Activated CD4-positive, alpha-beta T cell treated with anti-CD3 and anti-CD28 coated beads for 1 hour (primary cell): ENCODE data around the gene NDUFA6.
"Not testable (repeated sequence)": the region's sequence is repeated elsewhere in the genome, so short reads cannot be mapped to it uniquely, and the experiment has no call there.

Source experiments
- DNase-seq: peaks from one replicate; pipeline ENCODE4 v3.0.0-alpha.2; 2020

The NDUFA6 gene

GRCh38 chr22:42111798-42112197, 21.2 kb upstream of the NDUFA6 start:
- no peak for DNase-seq

- no peak for DNase-seq
Observed at GRCh38 chr22:42108848-42109247, 18.3 kb upstream of the NDUFA6 start.

GRCh38 chr22:42104332-42104860, 13.8 kb upstream of the NDUFA6 start:
- DNase-seq: not testable (repeated sequence)

GRCh38 chr22:42101199-42101598, 10.6 kb upstream of the NDUFA6 start:
- DNase-seq: no peak

- no peak for DNase-seq
Observed at GRCh38 chr22:42091455-42091782, 847 bp upstream of the NDUFA6 start.

GRCh38 chr22:42086051-42086450, 4.5 kb downstream of the NDUFA6 start:
- DNase-seq: no peak

- DNase-seq: no peak
Observed at GRCh38 chr22:42084874-42085273, 5.7 kb downstream of the NDUFA6 start.

GRCh38 chr22:42083119-42083518, 7.5 kb downstream of the NDUFA6 start:
- no peak for DNase-seq

GRCh38 chr22:42080287-42080686, 10.3 kb downstream of the NDUFA6 start:
- no peak for DNase-seq

- peak; percentile 98 for DNase-seq
Observed at GRCh38 chr22:42079319-42080251, 11.0 kb downstream of the NDUFA6 start, which contains the start of gene SMDT1. Gene SMDT1, plus strand, starts transcription at chr22:42079700. Its CDS starts 69 bp downstream, at chr22:42079769.

- no peak for DNase-seq
Observed at GRCh38 chr22:42078469-42079318, 11.9 kb downstream of the NDUFA6 start.

- no peak for DNase-seq
Observed at GRCh38 chr22:42077486-42078125, 13.0 kb downstream of the NDUFA6 start.

- DNase-seq: no peak
Observed at GRCh38 chr22:42076764-42077485, 13.6 kb downstream of the NDUFA6 start.

GRCh38 chr22:42074846-42075676, 15.5 kb downstream of the NDUFA6 start:
- no peak for DNase-seq

GRCh38 chr22:42074132-42074811, 16.3 kb downstream of the NDUFA6 start, which contains the start of gene PHETA2:
Gene PHETA2, plus strand, starts transcription at chr22:42074248. Its CDS starts 3,046 bp downstream, at chr22:42077294.
- DNase-seq: peak; percentile 43

GRCh38 chr22:42073621-42074041, 16.9 kb downstream of the NDUFA6 start:
- no peak for DNase-seq

- DNase-seq: no peak
Observed at GRCh38 chr22:42072606-42073330, 17.8 kb downstream of the NDUFA6 start.

GRCh38 chr22:42071508-42071907, 19.1 kb downstream of the NDUFA6 start:
- DNase-seq: not testable (repeated sequence)

- DNase-seq: peak; percentile 81
Observed at GRCh38 chr22:42070517-42071422, 19.8 kb downstream of the NDUFA6 start, which contains the start of gene NAGA. Gene NAGA, minus strand, starts transcription at chr22:42070812. Its CDS starts 515 bp downstream, at chr22:42070297.
